Glomerular visceral epithelial cell (primary cell): ENCODE data around the gene KLHL18.
"Not testable (repeated sequence)": the region's sequence is repeated elsewhere in the genome, so short reads cannot be mapped to it uniquely, and the experiment has no call there.

Experiments used
- DNase-seq: peaks from one replicate; pipeline ENCODE4 v3.0.0-alpha.2; 2016; ENCODE audit errors: extremely low spot score

The KLHL18 gene

DNA sequence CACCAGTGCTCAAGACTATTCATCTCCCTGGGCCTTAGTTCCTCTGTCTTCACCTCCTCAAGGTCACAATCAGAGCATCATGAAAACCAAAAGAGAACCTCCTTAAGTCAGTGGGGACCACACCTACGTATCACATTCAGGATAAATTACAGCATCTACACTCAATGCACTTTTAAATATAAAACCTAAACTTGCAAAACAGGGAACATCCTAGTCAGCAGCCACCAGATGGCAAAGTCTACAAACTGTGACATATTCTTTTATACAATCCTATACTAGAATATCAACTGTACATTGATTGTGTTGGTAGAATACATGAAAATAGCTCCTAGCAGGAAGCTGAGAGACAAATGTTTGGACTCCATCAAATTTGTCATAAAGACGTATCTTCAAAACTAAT lies 8.1 kb upstream of the KLHL18 start:
- no peak for DNase-seq

DNA sequence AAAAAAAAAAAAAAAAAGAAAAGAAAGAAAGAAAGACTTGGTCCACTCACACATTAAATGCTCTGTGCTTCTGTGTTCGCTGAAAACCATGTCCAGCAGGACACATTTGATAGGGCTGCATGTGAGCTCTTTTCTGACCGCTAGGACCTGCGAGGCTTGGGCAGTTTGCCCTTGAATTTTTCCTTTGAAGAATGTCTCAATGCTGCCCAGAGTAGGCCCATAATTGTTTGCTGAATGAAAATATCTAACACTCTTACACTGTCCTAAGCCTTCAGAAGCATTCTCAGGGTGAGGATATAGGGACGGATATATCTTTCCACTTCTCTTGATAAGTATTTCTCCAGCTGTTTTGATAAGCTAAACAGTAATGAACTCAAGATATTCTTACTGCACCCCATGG lies 6.2 kb upstream of the KLHL18 start:
- DNase-seq = no peak

DNA sequence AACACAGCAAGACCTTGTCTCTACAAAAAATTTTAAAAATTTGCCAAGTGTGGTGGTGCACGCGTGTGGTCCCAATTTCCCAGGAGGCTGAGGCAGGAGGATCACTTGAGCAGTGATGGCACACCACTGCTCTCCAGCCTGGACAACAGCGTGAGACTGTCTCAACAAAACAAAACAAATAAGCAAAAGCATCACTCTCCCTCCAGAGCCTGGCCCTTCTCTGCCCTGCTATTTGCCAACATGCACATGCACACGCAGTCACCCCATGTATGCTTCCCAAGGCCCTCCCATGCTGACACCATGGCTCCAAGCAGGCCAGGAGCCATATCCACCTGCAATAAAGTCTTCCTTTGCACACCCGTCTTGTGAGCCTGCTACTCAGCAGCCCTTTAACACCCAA lies 2.2 kb upstream of the KLHL18 start:
- DNase-seq = no peak

DNA sequence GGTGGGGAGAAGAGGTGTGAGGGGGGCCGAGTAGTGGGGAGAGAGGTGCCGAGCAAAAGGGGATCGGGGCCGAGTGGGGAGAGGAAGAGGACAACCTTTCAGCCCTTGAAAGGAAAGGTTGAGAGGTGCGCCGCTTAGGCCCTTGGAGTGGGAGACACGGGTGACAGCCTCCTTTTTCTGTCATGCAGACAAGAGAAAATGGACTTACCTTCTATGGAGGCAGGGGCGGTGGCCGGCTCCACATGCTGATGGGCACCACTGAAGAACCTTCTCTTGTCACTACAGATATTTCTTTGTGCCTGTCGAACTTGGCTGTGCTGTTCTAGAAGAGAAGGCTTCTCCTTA lies 421 bp downstream of the KLHL18 start:
- DNase-seq = no peak

DNA sequence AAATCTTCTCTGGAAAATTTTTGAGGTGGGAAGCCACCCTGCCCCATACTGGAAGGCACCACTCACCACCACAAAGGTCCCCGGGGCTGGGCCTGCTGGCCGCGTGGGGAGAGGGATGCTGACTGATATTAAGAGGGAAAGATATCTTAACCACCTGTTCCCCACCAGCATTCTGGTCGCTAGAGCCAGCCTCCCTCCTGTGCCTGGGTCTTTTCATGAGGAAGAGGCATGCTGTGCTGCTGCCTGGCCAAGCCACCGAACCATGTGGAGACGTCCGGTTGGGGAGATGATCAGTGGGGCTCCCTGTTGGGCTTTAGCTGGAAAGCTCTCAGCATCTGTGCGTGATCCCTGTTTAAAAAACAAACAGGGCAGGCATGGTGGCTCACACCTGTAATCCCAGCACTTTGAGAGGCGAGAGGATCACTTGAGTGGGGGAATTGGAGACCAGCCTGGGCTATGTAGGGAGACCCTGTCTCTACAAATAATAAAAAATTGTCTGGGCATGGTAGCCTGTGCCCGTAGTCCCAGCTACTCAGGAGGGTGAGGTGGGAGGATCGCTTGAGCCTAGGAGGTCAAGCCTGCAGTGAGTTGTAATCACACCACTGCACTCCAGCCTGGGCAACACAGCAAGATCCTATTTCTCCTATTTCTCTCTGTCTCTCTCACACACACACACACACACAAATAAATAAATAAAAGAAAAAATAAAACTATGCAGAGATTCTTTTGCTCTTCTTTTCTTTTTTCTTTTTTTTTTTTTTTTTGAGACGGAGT lies 1.0 kb downstream of the KLHL18 start:
- DNase-seq = peak; percentile 30

DNA sequence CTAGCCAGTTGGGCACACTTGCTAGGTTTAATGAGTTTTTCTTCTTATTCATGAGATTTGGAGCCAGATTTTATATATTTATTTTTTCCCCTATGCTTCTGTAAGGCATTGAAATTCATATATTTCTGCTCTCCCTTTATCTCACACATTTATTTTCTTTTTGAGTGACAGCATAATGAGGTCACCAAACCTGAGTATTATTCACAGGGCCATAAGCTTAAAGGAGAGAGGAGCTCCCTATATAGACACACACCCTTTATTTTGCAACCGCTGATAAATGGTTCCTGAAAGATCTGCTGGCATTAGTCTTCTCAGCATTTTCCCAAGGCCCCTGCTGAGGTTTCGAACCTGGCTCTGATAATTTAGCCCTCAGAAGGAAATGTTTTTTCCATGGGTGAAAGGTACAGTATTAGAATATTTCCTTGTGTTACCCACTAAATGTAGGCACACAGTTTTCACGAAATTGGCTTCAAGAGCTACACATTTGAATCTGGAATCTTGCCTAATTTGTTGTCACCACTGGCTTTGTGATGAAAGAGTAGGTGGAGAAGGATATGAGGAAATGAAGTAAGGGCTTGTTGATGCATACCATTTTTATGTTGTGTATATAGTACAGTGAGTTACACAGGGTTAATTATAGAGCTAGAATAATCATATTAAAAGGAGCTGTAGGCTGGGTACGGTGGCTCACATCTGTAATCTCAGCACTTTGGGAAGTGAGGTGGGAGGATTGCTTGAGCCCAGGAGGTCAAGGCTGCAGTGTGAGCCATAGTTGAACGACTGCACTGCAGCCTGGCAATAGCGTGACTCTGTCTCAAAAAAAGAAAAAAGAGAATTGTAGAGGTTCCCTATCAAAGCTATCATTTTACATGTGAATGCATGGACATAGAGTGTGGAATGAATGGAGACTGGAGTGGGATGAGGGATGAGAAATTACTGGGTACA lies 6.5 kb downstream of the KLHL18 start:
- DNase-seq = no peak

DNA sequence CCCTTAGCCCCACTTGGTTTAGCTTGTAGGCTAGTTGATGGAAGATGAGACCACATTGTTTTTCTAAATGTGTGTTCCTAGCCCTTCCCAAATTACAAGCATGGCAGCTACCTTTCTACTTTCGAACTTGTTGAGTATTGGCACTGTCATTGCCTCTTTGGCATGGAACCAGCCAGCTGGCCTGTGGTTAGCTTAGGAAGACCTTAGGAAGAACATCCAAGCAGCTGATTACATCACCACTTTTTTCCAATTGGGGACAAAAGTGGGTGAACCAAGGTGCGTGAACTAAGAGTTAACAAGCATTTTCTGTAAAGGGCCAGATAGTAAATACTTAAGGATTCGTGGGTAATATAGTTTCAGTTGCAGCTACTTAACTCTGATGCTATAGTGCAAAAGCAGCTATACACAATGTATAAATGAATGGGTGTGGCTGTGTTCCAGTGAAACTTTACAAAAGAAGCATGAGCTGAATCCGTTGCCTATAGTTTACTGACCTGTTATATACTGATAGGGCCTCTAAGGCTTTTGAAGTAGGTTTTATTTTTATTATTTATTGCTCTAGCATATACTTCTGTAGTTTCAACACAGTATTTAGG lies 8.5 kb downstream of the KLHL18 start:
- DNase-seq = no peak

DNA sequence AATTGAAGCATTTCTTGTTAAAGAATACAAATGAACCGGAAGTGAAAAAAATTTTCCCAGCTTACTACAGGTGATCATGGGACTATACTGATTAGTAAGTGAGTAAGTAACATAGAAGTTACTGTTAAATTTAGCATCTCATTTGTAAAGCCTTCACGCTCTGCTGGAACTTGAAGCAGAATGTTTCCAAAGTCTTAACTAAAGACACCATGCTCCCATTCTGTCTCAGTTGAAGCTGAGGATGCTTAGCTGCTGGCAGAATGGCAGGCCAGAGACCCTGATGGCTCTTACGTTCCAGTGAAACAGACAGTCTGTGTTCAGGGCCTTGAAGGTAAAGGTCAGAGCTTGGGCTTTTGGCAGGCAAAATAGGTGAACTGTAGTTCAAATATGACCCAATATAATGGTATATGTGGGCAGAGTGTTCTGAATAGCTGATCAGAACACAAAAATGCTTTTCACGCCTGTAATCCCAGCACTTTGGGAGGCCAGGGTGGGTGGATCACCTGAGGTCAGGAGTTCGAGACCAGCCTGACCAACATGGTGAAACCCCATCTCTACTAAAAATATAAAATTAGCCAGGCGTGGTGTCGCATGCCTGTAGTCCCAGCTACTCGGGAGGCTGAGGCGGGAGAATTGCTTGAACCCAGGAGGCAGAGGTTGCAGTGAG lies 9.1 kb downstream of the KLHL18 start:
- DNase-seq = not testable (repeated sequence)

DNA sequence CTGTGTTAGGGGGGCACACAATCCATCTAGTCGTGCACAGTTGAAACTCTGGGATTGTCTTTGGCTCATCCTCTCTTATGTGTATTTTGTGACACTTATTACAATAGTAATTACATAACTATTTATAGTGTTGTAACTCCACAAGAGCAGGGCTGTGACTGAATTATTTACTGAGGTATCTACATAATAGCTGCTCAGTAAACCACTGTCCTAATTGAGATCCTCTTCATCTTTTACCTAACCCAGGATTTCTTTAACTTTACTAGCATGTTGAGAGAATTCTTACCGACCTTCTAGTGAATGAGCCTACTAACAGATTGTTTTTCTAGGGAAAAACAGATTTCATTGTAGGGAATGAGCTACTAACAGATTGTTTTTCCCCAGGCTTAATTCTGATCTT lies 11.1 kb downstream of the KLHL18 start:
- DNase-seq = no peak

DNA sequence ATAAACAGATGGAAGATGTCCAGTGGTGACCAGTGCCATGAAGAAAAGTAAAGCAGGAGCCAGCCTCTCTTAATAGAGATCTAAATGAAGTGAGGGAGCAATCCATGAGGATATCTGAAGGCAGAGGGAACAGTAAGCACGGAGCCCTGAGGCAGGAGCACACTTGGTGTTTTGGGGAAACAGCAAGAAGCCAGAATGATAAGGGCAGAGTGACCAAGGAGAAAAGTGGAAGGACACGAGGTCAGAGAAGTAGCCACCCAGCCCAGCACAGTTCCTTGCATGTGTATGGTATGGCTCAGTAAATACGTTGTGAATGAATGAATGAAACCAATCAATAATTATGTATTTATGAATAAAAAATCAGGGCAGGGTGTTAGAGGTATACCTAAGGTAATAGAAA lies 11.6 kb downstream of the KLHL18 start:
- no peak for DNase-seq

DNA sequence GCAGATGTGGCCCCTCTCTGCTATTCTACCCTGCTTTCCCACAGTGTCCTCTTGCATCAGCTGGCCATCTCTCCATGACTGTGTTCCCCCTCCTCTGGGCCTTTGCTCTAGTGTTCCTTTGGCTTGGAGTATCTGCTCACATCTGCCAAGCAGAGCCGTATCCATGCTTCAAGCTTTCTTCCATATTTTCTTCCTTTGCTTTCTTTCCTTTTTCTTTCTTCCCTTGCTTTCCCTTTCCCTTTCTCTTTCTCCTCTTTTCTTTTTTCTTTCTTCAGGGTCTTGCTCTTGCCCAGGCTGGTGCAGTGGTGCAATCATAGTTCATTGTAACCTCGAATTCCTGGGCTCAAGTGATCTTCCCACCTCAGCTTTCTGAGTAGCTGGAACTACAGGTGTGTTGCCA lies 12.6 kb downstream of the KLHL18 start:
- no peak for DNase-seq

DNA sequence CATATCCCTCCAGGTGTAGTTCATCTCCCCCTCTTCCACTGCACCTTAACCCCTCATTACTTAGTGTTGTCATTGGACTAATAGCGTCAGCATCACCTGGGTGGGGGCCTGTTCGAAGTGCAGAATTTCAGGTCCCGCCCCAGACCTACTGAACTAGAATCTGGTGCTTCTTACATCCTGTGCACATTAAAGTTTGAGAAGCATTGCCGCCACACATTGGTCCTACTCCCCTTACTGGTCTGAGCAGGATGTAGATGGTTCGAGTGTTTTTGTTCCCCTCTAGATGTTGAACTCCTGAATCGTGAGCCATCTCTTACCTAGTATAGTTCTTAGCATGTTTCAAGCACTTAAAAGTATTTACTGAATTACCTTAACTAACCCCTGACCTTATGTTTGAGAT lies 13.2 kb downstream of the KLHL18 start:
- no peak for DNase-seq

DNA sequence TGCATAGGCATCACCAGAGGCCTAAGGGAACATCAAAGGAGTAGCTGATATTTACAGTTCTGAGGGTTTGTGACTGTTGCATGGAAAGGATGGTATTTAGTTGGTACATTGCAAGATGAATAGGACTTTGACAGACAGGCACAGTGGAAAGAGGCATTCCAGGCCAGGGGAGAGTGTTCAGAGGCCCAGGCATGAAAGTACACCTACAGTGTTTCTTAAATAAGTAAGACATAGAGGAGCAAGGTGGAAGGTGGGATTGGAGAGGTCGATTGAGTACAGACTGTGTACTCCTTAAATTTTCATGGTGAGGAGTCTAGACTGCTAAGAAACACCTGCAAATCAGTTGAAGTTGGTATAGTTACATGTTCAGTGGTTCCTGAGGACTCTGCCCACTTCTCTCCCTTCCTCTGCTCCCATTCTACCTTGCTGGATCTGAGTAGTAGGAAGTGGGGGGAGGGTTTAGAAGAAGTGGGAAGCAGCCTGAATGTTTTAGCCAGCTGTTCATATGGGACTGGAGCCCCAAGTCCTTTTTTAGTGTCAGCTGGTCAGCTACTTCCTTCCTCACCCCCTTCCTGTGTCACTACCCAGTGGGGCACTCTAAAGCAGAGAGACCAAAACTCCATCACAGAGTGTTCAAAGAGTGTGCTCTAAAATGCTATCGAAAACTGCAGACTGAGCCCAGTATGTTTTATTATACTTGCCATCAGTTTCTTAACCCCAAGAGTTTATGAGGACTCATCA lies 14.0 kb downstream of the KLHL18 start:
- no peak for DNase-seq

DNA sequence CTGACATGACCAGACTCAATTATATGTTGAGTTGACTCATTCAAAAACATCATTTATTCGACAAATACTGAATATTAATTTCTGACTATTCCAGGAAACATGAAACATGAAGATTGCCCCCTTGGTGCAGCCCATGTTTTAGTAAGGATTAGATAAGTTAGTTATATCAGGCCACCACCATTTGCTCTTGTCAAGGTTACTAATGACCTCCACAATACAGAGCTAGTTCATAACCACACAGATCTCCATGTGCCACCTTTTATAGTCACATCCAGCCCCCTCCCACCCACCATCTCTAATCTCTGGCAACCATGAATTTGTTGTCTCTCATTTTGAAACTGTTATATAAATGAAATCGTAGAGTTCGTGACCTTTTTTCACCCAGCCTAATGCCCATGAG lies 15.7 kb downstream of the KLHL18 start:
- no peak for DNase-seq

DNA sequence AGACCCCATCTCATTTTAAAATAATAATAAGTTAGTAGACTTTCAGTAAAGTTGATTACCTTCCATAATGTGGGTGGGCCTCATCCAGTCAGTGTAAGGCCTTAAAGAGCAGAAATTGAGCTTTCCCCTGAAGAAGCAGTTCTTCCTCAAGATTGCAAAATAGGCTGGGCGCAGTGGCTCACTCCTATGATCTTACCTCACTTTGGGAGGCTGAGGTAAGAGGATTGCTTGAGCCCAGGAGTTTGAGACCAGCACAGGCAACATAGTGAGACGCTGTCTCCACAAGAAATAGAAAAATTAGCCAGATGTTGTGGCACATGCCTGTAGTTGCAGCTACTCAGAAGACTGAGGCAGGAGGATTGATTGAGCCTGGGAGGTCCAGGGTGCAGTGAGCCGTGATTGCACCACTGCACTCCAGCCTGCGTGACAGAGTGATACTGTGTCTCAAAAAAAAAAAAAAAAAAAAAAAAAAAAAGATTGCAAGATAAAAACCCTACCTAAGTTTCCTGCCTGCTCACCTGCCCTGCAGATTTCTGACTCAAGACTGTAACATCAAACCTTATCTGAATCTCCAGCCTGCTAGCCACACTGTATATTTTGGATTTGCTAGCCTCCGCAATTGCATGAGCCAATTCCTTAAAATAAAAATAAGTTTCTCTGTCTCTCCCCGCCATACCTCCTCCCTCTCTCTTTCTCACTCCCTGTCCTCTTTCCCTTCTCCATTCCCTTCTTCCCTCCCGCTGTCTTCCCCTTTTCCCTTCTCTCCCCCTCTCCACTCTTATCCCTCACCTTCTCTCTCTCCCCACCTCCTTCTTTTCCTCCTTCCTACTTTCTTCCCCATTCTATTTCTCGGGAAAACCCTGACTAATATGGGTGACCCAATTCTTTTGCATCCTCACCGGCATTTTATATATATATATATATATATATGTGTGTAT lies 16.9 kb downstream of the KLHL18 start:
- no peak for DNase-seq

DNA sequence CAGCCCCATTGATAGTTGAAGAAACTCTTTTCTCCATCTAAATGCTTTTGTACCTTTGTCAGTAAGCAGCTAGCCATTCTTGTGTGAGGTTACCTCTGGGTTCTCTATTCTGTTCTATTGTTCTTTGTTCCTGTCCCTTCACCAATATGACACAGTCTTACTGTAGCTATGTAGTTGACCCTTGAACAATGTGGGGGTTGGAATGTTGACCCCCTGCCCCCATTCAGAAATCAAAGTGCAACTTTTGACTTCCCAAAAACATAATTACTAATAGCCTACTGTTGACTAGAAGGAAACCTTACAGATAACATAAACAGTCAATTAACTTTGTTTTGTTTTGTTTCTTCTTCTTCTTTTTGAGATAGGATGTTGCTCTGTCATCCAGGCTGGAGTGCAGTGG lies 18.7 kb downstream of the KLHL18 start:
- no peak for DNase-seq

DNA sequence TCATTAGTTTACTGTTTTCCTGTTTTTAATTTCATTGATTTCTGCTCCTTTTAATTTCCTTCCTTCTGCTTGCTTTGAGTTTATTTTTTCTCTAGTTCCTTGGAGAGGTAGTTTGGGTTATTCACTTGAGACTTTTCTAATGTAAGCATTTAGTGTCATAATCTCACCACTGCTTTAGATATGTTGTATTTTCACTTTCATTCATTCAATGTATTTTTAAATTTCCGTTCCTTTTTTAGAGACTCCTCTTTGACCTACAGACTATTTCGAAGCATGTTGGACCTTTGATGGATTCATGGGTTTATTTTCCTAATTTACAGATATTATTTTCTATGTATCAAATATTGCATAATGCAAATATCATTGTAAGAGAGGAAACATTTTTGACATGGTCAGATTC lies 23.3 kb downstream of the KLHL18 start:
- no peak for DNase-seq

DNA sequence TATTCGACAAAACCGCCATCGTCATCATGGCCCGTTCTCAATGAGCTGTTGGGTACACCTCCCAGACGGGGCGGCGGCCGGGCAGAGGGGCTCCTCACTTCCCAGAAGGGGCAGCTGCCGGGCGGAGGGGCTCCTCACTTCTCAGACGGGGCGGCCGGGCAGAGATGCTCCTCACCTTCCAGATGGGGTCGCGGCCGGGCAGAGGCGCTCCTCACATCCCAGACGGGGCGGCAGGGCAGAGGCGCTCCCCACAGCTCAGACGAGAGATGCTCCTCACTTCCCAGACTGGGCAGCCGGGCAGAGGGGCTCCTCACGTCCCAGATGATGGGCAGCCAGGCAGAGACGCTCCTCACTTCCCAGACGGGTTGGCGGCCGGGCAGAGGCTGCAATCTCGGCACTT lies 26.5 kb downstream of the KLHL18 start:
- DNase-seq = not testable (repeated sequence)

DNA sequence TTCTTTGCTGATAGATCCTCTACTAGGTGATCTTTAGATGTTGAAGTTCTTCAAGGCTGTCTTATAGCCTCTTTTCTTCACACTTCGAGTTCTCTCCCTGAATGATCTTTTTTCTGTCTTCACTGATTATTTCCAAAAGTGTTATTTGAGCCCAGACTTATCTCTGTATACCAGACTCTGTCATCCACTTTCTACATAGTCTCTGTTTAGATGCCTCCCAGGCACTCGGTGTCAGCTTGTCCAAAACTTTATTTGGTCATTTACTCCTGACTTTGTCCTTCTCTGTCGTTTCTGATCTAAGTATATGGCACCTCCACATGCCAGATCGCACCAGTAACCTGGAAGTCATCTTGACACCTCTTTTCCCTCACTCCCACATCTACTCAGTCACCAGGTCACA lies 27.6 kb downstream of the KLHL18 start:
- no peak for DNase-seq

DNA sequence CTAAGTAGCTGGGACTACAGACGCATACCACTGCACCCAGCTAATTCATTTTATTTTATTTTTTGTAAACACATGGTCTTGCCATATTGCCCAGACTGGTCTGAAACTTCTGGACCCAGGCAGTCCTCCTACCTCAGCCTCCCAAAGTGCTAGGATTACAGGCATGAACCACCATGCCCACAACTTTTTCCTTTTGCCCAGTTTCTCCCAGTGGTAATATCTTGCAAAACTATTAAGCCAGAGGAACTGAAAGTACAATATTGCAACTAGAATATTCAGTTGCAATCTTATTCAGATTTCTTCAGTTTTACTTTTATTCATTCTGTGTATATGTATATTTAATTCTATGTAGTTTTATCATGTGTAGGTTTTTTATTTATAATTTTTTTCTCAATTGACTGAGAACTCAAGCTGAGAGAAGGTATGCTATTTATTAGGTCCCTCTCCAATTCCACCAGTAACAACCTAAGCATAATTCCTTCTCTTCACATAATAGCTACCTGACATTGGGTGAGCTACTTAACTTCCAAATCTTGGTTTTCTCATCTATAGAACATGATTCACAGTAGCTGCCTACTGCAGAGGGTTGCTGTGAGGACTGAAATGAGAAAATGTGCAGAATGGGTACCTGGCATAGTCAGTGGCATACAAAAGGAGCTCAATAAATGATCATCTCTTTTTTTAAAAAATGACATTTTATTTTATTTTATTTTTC lies 30.8 kb downstream of the KLHL18 start:
- no peak for DNase-seq
